Measurements from ENCODE around the gene FAM107B. TPM values are rescaled to one million over a fixed set of nuclear protein-coding genes. Genes with fewer than 3 reads are reported as not detected.

FAM107B gene
- total and polyA plus RNA-seq, 2 experiments from 2014 or later, result 11.0 to 17.6 TPM

DNA sequence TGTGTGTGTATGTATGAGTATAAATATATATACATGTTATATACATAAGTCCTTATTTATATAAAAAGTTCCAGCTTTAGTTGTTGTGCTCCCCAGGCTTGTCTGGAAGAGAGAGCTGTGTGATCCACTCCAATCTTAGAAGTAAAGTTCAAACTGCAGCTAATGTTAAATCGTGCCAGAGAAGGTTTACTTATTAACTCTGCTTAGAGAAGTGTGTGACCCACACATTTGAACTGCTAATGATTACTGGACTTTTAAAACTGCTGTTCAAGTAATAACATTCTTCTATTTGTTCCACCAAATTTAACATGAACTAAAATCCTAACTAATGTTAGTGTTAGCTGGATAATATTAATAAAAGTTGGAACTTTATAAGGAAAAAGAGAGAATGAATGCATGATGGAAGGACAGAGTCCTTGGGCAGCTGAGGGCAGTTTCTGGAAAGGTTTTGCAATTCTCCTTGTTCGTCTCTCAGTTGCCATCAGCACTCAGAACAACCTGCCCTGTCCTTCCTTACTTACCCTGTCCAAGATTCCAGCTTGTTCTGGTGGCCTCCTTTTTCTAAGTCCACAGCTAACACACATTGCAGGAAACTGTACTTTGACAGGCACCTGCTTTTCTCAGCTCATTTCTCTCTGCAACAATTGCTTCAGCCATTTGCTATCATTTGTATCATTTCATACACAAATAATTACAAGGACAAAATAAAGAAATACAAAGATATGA is 162.6 kb downstream of the FAM107B start:
- no peaks in the 10 kb centered on the region for H3K9me3 Mint-ChIP-seq
- Histone ChIP-seq H3K4me1 (ENCODE audit: insufficient read depth) (peaks cover 4% of the 10 kb centered on the region; the same call in 1 of the 2 replicates), H3K4me2 (no peak overlapping the region), H2AFZ (no peak overlapping the region), H3K27ac (ENCODE audit: low read depth) (no peak overlapping the region), H3K36me3 (ENCODE audit: insufficient read depth) (no peaks in the 10 kb centered on the region), H3K79me2 (replicated peaks; ENCODE audit: insufficient read depth) (no peaks in the 10 kb centered on the region), H4K20me1 (replicated peaks; ENCODE audit: insufficient read depth) (no peaks in the 10 kb centered on the region), H3K27me3 (ENCODE audit: insufficient read depth) (no peaks in the 10 kb centered on the region), H3F3A (replicated peaks; ENCODE audit: low read depth) (no peaks in the 10 kb centered on the region), H3K9me2 (ENCODE audit: insufficient read depth) (no peaks in the 10 kb centered on the region), H3K4me3 (no peak overlapping the region)
- ATAC-seq, result no peak
- TF ChIP-seq ZNF462 (CRISPR knock-in tag; IDR thresholded peaks at IDR 0.05) (no peak), ZNF114 (CRISPR knock-in tag; IDR thresholded peaks at IDR 0.05) (no peak), JUNB (IDR thresholded peaks at IDR 0.05; ENCODE audit: unreplicated experiment) (no peak), EZH2 (IDR thresholded peaks at IDR 0.05; ENCODE audit: low read depth, unreplicated experiment) (no peak), NANOG (IDR thresholded peaks at IDR 0.05; ENCODE audit: borderline replicate concordance) (no peak), STAT1 (IDR thresholded peaks at IDR 0.05; ENCODE audit: unreplicated experiment) (no peak), CREB1 (CRISPR knock-in tag; IDR thresholded peaks at IDR 0.05; ENCODE audit: low read depth) (no peak), POLR2AphosphoS5 (IDR thresholded peaks at IDR 0.05; ENCODE audit: low read depth) (no peak), ETS1 (IDR thresholded peaks at IDR 0.05) (no peak), EZH2phosphoT487 (IDR thresholded peaks at IDR 0.05; ENCODE audit: unreplicated experiment) (no peak), CTCF (conservative IDR thresholded peaks at IDR 0.05; ENCODE audit: low read depth in 2 of 2) (no peak), ZNF331 (CRISPR knock-in tag; IDR thresholded peaks at IDR 0.05; ENCODE audit: low read depth) (no peak)
- TF ChIP-seq, protein P1, sequence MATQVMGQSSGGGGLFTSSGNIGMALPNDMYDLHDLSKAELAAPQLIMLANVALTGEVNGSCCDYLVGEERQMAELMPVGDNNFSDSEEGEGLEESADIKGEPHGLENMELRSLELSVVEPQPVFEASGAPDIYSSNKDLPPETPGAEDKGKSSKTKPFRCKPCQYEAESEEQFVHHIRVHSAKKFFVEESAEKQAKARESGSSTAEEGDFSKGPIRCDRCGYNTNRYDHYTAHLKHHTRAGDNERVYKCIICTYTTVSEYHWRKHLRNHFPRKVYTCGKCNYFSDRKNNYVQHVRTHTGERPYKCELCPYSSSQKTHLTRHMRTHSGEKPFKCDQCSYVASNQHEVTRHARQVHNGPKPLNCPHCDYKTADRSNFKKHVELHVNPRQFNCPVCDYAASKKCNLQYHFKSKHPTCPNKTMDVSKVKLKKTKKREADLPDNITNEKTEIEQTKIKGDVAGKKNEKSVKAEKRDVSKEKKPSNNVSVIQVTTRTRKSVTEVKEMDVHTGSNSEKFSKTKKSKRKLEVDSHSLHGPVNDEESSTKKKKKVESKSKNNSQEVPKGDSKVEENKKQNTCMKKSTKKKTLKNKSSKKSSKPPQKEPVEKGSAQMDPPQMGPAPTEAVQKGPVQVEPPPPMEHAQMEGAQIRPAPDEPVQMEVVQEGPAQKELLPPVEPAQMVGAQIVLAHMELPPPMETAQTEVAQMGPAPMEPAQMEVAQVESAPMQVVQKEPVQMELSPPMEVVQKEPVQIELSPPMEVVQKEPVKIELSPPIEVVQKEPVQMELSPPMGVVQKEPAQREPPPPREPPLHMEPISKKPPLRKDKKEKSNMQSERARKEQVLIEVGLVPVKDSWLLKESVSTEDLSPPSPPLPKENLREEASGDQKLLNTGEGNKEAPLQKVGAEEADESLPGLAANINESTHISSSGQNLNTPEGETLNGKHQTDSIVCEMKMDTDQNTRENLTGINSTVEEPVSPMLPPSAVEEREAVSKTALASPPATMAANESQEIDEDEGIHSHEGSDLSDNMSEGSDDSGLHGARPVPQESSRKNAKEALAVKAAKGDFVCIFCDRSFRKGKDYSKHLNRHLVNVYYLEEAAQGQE (IDR thresholded peaks at IDR 0.05; ENCODE audit: unreplicated experiment), result no peak
- H3K4me1 Mint-ChIP-seq, result peaks cover 8% of the 10 kb centered on the region
- DNase-seq (ENCODE audit: low spot score), result no peak
- H3K4me3 Mint-ChIP-seq, result no peak overlapping the region
- H3K27me3 Mint-ChIP-seq (ENCODE audit: insufficient read depth, low read depth, poor library complexity), result peaks cover 5% of the 10 kb centered on the region
- H3K36me3 Mint-ChIP-seq (ENCODE audit: low read depth), result no peaks in the 10 kb centered on the region
- H3K27ac Mint-ChIP-seq, result no peak overlapping the region

Data from GM23338 (cell line).